GM12878 (cell line): ENCODE results near the gene PDGFB. TPM values are rescaled to one million over a fixed set of nuclear protein-coding genes. Genes with fewer than 3 reads are reported as not detected.

Experiments used
- ATF7 ChIP-seq: fragments of 450-650 bp; IDR thresholded peaks from 2 replicates; pipeline ENCODE4 v1.6.1; 2016; ENCODE audit warnings: low read depth, mild to moderate bottlenecking
- BHLHE40 ChIP-seq, 2 experiments: fragments of 450-650 bp in 1 of 2; IDR thresholded peaks; 2 replicates each; pipeline ENCODE4 v1.6.1; 2011 to 2017; ENCODE audit warnings: low read depth in 2 of 2, borderline replicate concordance in 1 of 2, improper control_type of control experiment in 1 of 2, low read length in 1 of 2, mild to moderate bottlenecking in 1 of 2
- CBFB ChIP-seq: IDR thresholded peaks from 2 replicates; pipeline ENCODE4 v1.6.1; 2016; ENCODE audit warnings: antibody characterized with exemption, low read depth
- CREB1 ChIP-seq: IDR thresholded peaks from 2 replicates; pipeline ENCODE4 v1.6.1; 2012; ENCODE audit warnings: low read depth, mild to moderate bottlenecking, inconsistent platforms
- DPF2 ChIP-seq: fragments of 450-650 bp; IDR thresholded peaks from 2 replicates; pipeline ENCODE4 v1.6.1; 2017; ENCODE audit warnings: mild to moderate bottlenecking
- EED ChIP-seq: sonication (generic); IDR thresholded peaks from 2 replicates; pipeline ENCODE4 v1.6.1; 2016; ENCODE audit warnings: antibody characterized with exemption, low read depth
- FOS ChIP-seq: IDR thresholded peaks from 3 replicates; pipeline ENCODE4 v1.6.1; 2011; ENCODE audit warnings: borderline replicate concordance; ENCODE audit not compliant: insufficient read length; ENCODE audit errors: extremely low read depth
- FOXM1 ChIP-seq: IDR thresholded peaks from 2 replicates; pipeline ENCODE4 v1.6.1; 2012; ENCODE audit warnings: low read depth, mild to moderate bottlenecking, inconsistent platforms, low read length, moderate library complexity
- IKZF2 ChIP-seq, 2 experiments: fragments of 450-650 bp; IDR thresholded peaks; 2 replicates each; pipeline ENCODE4 v1.6.1; 2017; ENCODE audit warnings: mild to moderate bottlenecking in 2 of 2, moderate library complexity in 2 of 2
- LARP7 ChIP-seq: fragments of 450-650 bp; IDR thresholded peaks from 2 replicates; pipeline ENCODE4 v1.6.1; 2017; ENCODE audit warnings: mild to moderate bottlenecking
- MTA3 ChIP-seq: IDR thresholded peaks from 2 replicates; pipeline ENCODE4 v1.6.1; 2012; ENCODE audit warnings: low read length, inconsistent platforms, borderline replicate concordance
- MXI1 ChIP-seq: fragments of 150-350 bp; IDR thresholded peaks from 2 replicates; pipeline ENCODE4 v1.6.1; 2011; ENCODE audit warnings: low read depth, mild to moderate bottlenecking, inconsistent platforms, low read length, improper control_type of control experiment
- NR2C2 ChIP-seq: IDR thresholded peaks from 2 replicates; pipeline ENCODE4 v1.6.1; 2011; ENCODE audit warnings: borderline replicate concordance, low read depth; ENCODE audit not compliant: control insufficient read depth, insufficient read length
- SMAD1 ChIP-seq: fragments of 450-650 bp; IDR thresholded peaks from 2 replicates; pipeline ENCODE4 v1.6.1; 2018; ENCODE audit warnings: mild to moderate bottlenecking, low read depth; ENCODE audit not compliant: partially characterized antibody
- TARDBP ChIP-seq: IDR thresholded peaks from 2 replicates; pipeline ENCODE4 v1.6.1; 2016; ENCODE audit warnings: borderline replicate concordance
- ZBED1 ChIP-seq: IDR thresholded peaks from 2 replicates; pipeline ENCODE4 v1.6.1; 2016; ENCODE audit warnings: borderline replicate concordance
- ZNF24 ChIP-seq: fragments of 450-650 bp; IDR thresholded peaks from 2 replicates; pipeline ENCODE4 v1.6.1; 2017; ENCODE audit warnings: antibody characterized with exemption, mild to moderate bottlenecking
- polyA plus RNA-seq, 11 experiments: library from polyadenylated mRNA; depleted of rRNA in 4 of 11; unstranded in 6 of 11; stranded (reverse) in 5 of 11; fragments of >200 nt; fragmentation: Nextera tagmentation in 4 of 11; fragmentation: Illumina TruSeq in 1 of 11; extraction: Ambion mirVana in 4 of 11; extraction: Trizol in 1 of 11; gene quantifications; 1 replicate in 1 of 11; 2 replicates in 10 of 11; pipeline versions ENCODE4 v1.2.1 to v1.2.3, GENCODE V29; 2011 to 2016; ENCODE audit warnings: inconsistent platforms in 2 of 11, missing spikeins in 2 of 11, low read depth in 1 of 11
- total RNA-seq, 4 experiments: library from RNA; depleted of rRNA in 3 of 4; stranded (reverse); fragments of >200 nt in 3 of 4; fragmentation: Illumina TruSeq in 1 of 4; extraction: Trizol in 1 of 4; gene quantifications; 2 replicates each; pipeline versions ENCODE4 v1.2.1 to v1.2.3, GENCODE V29; 2013 to 2021
- TF ChIP-seq, protein P1 (sequence below): fragments of 450-650 bp; IDR thresholded peaks from 2 replicates; pipeline ENCODE4 v1.6.1; 2017; ENCODE audit warnings: low read depth, mild to moderate bottlenecking, moderate library complexity
- TF ChIP-seq, protein P2 (sequence below): fragments of 450-650 bp; IDR thresholded peaks from 2 replicates; pipeline ENCODE4 v1.6.1; 2017; ENCODE audit warnings: mild to moderate bottlenecking
- TF ChIP-seq, protein P3 (sequence below): fragments of 450-650 bp; formaldehyde crosslinking; IDR thresholded peaks from 2 replicates; pipeline ENCODE4 v1.4.0; 2022; ENCODE audit warnings: mild to moderate bottlenecking, moderate library complexity
- TF ChIP-seq, protein P4 (sequence below): IDR thresholded peaks from 2 replicates; pipeline ENCODE4 v1.6.1; 2011; ENCODE audit warnings: borderline replicate concordance, low read depth, mild to moderate bottlenecking, moderate library complexity, low read length; ENCODE audit not compliant: insufficient read depth, poor library complexity, severe bottlenecking

Gene PDGFB
- total and polyA plus RNA-seq, 10 of the 15 experiments (the other 5 are each of a cell fraction or from before 2014, with no cell fraction given) = 0.13 to 1.1 (median 0.56) TPM; not detected in 1

DNA sequence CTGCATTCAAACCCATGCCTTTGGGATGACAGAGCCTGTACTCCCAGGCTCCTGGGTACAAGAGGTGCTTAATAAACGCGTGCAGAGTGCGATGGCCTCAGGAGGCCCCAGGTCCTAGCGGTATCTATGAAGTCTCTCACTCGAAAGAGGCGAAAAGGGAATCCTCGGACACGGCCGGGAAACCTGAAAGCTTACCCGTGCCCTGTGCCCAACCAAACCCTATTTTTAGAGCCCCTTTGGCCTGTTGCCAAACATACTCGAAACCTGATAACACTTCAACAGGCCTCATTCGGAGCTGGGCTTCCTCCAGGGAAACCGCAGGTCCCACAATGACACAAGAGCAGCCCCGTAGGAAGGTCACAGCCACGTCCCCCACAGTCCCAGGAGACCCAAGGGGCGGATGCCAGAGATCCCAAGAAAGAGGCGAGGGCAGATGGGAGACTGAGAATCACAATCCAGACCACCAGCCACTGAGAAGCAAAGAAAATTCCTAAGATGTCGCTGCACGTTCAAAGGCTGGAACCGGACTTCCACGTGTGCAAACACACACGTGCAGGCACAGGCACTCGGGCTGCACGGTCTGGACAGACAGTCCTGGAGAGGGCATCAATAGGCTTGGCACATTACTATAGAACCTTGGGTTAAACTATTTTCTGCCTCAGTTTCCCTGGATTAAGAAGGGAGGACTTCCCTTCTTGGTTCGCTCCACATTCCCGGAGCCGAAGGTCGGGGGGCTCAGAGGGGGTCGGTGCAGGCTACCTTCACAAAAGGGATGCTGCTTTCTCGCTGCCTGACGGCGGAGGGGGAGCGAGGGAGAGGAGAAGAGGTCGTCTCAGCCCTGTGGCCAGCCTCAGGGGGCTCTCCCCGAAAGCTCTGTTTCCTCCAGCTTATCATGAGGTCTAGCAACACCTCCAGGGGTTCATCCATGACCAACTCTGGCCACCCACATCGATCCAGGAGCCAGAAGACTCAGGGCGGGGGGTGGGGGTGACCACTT, 8.2 kb downstream of the PDGFB start (continued):
- peak; percentile 74 for TF ChIP-seq CREB1
- TF ChIP-seq, protein P1, sequence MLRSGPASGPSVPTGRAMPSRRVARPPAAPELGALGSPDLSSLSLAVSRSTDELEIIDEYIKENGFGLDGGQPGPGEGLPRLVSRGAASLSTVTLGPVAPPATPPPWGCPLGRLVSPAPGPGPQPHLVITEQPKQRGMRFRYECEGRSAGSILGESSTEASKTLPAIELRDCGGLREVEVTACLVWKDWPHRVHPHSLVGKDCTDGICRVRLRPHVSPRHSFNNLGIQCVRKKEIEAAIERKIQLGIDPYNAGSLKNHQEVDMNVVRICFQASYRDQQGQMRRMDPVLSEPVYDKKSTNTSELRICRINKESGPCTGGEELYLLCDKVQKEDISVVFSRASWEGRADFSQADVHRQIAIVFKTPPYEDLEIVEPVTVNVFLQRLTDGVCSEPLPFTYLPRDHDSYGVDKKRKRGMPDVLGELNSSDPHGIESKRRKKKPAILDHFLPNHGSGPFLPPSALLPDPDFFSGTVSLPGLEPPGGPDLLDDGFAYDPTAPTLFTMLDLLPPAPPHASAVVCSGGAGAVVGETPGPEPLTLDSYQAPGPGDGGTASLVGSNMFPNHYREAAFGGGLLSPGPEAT = peak; percentile 58; the same call in 1 of the 2 replicates
- TF ChIP-seq SMAD1 = peak; percentile 97
- TF ChIP-seq ZBED1 = peak; percentile 81; the same call in 1 of the 2 replicates
- TF ChIP-seq, protein P2, sequence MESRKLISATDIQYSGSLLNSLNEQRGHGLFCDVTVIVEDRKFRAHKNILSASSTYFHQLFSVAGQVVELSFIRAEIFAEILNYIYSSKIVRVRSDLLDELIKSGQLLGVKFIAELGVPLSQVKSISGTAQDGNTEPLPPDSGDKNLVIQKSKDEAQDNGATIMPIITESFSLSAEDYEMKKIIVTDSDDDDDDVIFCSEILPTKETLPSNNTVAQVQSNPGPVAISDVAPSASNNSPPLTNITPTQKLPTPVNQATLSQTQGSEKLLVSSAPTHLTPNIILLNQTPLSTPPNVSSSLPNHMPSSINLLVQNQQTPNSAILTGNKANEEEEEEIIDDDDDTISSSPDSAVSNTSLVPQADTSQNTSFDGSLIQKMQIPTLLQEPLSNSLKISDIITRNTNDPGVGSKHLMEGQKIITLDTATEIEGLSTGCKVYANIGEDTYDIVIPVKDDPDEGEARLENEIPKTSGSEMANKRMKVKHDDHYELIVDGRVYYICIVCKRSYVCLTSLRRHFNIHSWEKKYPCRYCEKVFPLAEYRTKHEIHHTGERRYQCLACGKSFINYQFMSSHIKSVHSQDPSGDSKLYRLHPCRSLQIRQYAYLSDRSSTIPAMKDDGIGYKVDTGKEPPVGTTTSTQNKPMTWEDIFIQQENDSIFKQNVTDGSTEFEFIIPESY = no peak
- TF ChIP-seq FOS = no peak
- peak; percentile 98 for TF ChIP-seq CBFB
- TF ChIP-seq, protein P3, sequence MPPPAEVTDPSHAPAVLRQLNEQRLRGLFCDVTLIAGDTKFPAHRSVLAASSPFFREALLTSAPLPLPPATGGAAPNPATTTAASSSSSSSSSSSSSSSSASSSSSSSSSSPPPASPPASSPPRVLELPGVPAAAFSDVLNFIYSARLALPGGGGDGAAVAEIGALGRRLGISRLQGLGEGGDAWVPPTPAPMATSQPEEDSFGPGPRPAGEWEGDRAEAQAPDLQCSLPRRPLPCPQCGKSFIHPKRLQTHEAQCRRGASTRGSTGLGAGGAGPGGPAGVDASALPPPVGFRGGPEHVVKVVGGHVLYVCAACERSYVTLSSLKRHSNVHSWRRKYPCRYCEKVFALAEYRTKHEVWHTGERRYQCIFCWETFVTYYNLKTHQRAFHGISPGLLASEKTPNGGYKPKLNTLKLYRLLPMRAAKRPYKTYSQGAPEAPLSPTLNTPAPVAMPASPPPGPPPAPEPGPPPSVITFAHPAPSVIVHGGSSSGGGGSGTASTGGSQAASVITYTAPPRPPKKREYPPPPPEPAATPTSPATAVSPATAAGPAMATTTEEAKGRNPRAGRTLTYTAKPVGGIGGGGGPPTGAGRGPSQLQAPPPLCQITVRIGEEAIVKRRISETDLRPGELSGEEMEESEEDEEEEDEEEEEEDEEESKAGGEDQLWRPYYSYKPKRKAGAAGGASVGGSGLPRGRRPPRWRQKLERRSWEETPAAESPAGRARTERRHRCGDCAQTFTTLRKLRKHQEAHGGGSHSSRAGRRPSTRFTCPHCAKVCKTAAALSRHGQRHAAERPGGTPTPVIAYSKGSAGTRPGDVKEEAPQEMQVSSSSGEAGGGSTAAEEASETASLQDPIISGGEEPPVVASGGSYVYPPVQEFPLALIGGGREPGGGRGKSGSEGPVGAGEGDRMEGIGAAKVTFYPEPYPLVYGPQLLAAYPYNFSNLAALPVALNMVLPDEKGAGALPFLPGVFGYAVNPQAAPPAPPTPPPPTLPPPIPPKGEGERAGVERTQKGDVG = no peak
- TF ChIP-seq EED = peak; percentile 96
- TF ChIP-seq DPF2 = peak; percentile 75
- peak; percentile 94; the same call in 1 of the 2 replicates for TF ChIP-seq MTA3
- TF ChIP-seq NR2C2 = no peak
- TF ChIP-seq FOXM1 = peak; percentile 70; the same call in 1 of the 2 replicates
- TF ChIP-seq, protein P4, sequence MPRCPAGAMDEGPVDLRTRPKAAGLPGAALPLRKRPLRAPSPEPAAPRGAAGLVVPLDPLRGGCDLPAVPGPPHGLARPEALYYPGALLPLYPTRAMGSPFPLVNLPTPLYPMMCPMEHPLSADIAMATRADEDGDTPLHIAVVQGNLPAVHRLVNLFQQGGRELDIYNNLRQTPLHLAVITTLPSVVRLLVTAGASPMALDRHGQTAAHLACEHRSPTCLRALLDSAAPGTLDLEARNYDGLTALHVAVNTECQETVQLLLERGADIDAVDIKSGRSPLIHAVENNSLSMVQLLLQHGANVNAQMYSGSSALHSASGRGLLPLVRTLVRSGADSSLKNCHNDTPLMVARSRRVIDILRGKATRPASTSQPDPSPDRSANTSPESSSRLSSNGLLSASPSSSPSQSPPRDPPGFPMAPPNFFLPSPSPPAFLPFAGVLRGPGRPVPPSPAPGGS = peak; percentile 27
- TF ChIP-seq MXI1 = peak; percentile 26; the same call in 1 of the 2 replicates
- TF ChIP-seq ZNF24 = no peak
- peak; percentile 94 to 95 for TF ChIP-seq IKZF2 (IDR thresholded peaks at IDR 0.05)
- TF ChIP-seq ATF7 = peak; percentile 70
- peak; percentile 71 to 82; a peak in 3 of 4 replicates for TF ChIP-seq BHLHE40 (IDR thresholded peaks at IDR 0.05; ENCODE audit: borderline replicate concordance in 1 of 2, low read depth in 2 of 2, low read length in 1 of 2)
- 0 out of 2 replicates have a peak, but pooled peaks have one; percentile 43 for TF ChIP-seq TARDBP
- TF ChIP-seq LARP7 = no peak
